Measurements from ENCODE around the gene FCN2.

GRCh38 chr9:134837529-134837928, 43.1 kb upstream of the FCN2 start:
- TF ChIP-seq, protein P1, sequence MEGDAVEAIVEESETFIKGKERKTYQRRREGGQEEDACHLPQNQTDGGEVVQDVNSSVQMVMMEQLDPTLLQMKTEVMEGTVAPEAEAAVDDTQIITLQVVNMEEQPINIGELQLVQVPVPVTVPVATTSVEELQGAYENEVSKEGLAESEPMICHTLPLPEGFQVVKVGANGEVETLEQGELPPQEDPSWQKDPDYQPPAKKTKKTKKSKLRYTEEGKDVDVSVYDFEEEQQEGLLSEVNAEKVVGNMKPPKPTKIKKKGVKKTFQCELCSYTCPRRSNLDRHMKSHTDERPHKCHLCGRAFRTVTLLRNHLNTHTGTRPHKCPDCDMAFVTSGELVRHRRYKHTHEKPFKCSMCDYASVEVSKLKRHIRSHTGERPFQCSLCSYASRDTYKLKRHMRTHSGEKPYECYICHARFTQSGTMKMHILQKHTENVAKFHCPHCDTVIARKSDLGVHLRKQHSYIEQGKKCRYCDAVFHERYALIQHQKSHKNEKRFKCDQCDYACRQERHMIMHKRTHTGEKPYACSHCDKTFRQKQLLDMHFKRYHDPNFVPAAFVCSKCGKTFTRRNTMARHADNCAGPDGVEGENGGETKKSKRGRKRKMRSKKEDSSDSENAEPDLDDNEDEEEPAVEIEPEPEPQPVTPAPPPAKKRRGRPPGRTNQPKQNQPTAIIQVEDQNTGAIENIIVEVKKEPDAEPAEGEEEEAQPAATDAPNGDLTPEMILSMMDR (IDR thresholded peaks at IDR 0.05), result no peak
- no peak for TF ChIP-seq POLR2A (IDR thresholded peaks at IDR 0.05; ENCODE audit: low read depth)
- no peak for TF ChIP-seq POLR2AphosphoS5 (IDR thresholded peaks at IDR 0.05)
- no peak for TF ChIP-seq EP300 (IDR thresholded peaks at IDR 0.05)

All from esophagus muscularis mucosa (tissue), 4 donors.